Trophoblast cell (in vitro differentiated cells and primary cell): ENCODE results near the gene GBX1.

Experiments
- DNase-seq, 2 donors: peaks; one replicate each; pipeline ENCODE4 v3.0.0-alpha.2; 2016
- H2AFZ ChIP-seq: 2 replicates; pipeline ENCODE4 v1.6.1; 2013; ENCODE audit warnings: low read length, moderate library complexity, mild to moderate bottlenecking; ENCODE audit not compliant: insufficient read depth, poor library complexity
- H2AK5ac ChIP-seq: 2 replicates; pipeline ENCODE4 v1.6.1; 2013; ENCODE audit warnings: mild to moderate bottlenecking, low read length
- H2BK120ac ChIP-seq: 2 replicates; pipeline ENCODE4 v1.6.1; 2013; ENCODE audit warnings: low read length, mild to moderate bottlenecking, moderate library complexity; ENCODE audit not compliant: insufficient read depth, poor library complexity
- H2BK12ac ChIP-seq: 2 replicates; pipeline ENCODE4 v1.6.1; 2013; ENCODE audit warnings: mild to moderate bottlenecking, low read length, moderate library complexity
- H2BK5ac ChIP-seq: 2 replicates; pipeline ENCODE4 v1.6.1; 2013; ENCODE audit warnings: low read length, low read depth, moderate library complexity, mild to moderate bottlenecking; ENCODE audit not compliant: poor library complexity
- H3K14ac ChIP-seq: 2 replicates; pipeline ENCODE4 v1.6.1; 2013; ENCODE audit warnings: mild to moderate bottlenecking, low read length
- H3K18ac ChIP-seq: 2 replicates; pipeline ENCODE4 v1.6.1; 2013; ENCODE audit warnings: mild to moderate bottlenecking, low read length
- H3K23ac ChIP-seq: 2 replicates; pipeline ENCODE4 v1.6.1; 2013; ENCODE audit warnings: low read length
- H3K27ac ChIP-seq: 2 replicates; pipeline ENCODE4 v1.5.1; 2013; ENCODE audit warnings: low read depth, mild to moderate bottlenecking, inconsistent platforms, low read length, moderate library complexity
- H3K27me3 ChIP-seq: 2 replicates; pipeline ENCODE4 v1.6.1; 2013; ENCODE audit warnings: inconsistent platforms, mild to moderate bottlenecking, low read length, moderate library complexity; ENCODE audit not compliant: insufficient read depth
- H3K36me3 ChIP-seq, 2 experiments: 1 replicate in 1 of 2; 2 replicates in 1 of 2; pipeline ENCODE4 v1.6.1; 2013; ENCODE audit warnings: low read length in 2 of 2, mild to moderate bottlenecking in 2 of 2, moderate library complexity in 1 of 2; ENCODE audit not compliant: insufficient read depth in 2 of 2, control insufficient read depth in 1 of 2
- H3K4ac ChIP-seq: 2 replicates; pipeline ENCODE4 v1.6.1; 2013; ENCODE audit warnings: low read depth, mild to moderate bottlenecking, low read length, moderate library complexity
- H3K4me1 ChIP-seq, 2 experiments: 1 replicate in 1 of 2; 2 replicates in 1 of 2; pipeline ENCODE4 v1.6.1; 2013; ENCODE audit warnings: low read length in 2 of 2, mild to moderate bottlenecking in 2 of 2, moderate library complexity in 1 of 2; ENCODE audit not compliant: insufficient read depth in 2 of 2, control insufficient read depth in 1 of 2
- H3K4me2 ChIP-seq: 2 replicates; pipeline ENCODE4 v1.6.1; 2013; ENCODE audit warnings: inconsistent platforms, mild to moderate bottlenecking, low read length, moderate library complexity
- H3K4me3 ChIP-seq: 2 replicates; pipeline ENCODE4 v1.5.1; 2013; ENCODE audit warnings: mild to moderate bottlenecking, low read depth, low read length, inconsistent platforms
- H3K79me1 ChIP-seq: one replicate; pipeline ENCODE4 v1.6.1; 2013; ENCODE audit warnings: low read length
- H3K79me2 ChIP-seq: 2 replicates; pipeline ENCODE4 v1.6.1; 2013; ENCODE audit warnings: low read length, mild to moderate bottlenecking; ENCODE audit not compliant: control insufficient read depth, insufficient read depth, poor library complexity
- H3K9ac ChIP-seq: 2 replicates; pipeline ENCODE4 v1.6.1; 2013; ENCODE audit warnings: mild to moderate bottlenecking, low read length
- H3K9me3 ChIP-seq: 2 replicates; pipeline ENCODE4 v1.6.1; 2013; ENCODE audit warnings: low read depth, mild to moderate bottlenecking, control low read depth, inconsistent platforms, low read length; ENCODE audit not compliant: insufficient read depth
- H4K12ac ChIP-seq: 2 replicates; pipeline ENCODE4 v1.6.1; 2013; ENCODE audit warnings: low read depth, mild to moderate bottlenecking, low read length, moderate library complexity
- H4K8ac ChIP-seq: 2 replicates; pipeline ENCODE4 v1.6.1; 2013; ENCODE audit warnings: low read depth, mild to moderate bottlenecking, low read length, moderate library complexity
- H4K91ac ChIP-seq: one replicate; pipeline ENCODE4 v1.6.1; 2013; ENCODE audit warnings: low read depth, mild to moderate bottlenecking, low read length, moderate library complexity
- WGBS: extraction: QIAGEN DNeasy Blood & Tissue Kit; methylation state at CpG from one replicate; pipeline ENCODE4 v1.1.7; 2013; ENCODE audit warnings: missing lambda C conversion rate; ENCODE audit not compliant: insufficient read length, insufficient coverage; ENCODE audit errors: extremely low coverage; 5-methylcytosine and 5-hydroxymethylcytosine counted together

The GBX1 gene

GRCh38 chr7:151099486-151100211 lies 67.8 kb downstream of the GBX1 start:
- H3K27ac ChIP-seq: no peak overlapping the region
- DNase-seq: no peak
- no peaks in the 10 kb centered on the region for H3K79me1 ChIP-seq
- no peak overlapping the region for H3K18ac ChIP-seq
- no peak overlapping the region for H3K14ac ChIP-seq
- no peak overlapping the region for H3K4me2 ChIP-seq
- no peak overlapping the region for H2AK5ac ChIP-seq
- no peak overlapping the region for H4K12ac ChIP-seq
- peaks cover 7% of the 10 kb centered on the region for H3K79me2 ChIP-seq
- H4K8ac ChIP-seq: no peak overlapping the region
- H3K4me3 ChIP-seq: no peak overlapping the region
- H3K36me3 ChIP-seq: peaks cover 7 to 8% of the 10 kb centered on the region in 2 experiments
- H3K9me3 ChIP-seq: no peaks in the 10 kb centered on the region
- no peak overlapping the region for H3K23ac ChIP-seq
- H3K4ac ChIP-seq: no peak overlapping the region
- H3K27me3 ChIP-seq: no peaks in the 10 kb centered on the region
- no peak overlapping the region for H2BK12ac ChIP-seq
- no peaks in the 10 kb centered on the region for H3K4me1 ChIP-seq
- WGBS: no CpG with 5 or more reads among the region's 20 CpGs
- no peak overlapping the region for H2BK5ac ChIP-seq
- H2BK120ac ChIP-seq: no peak overlapping the region
- H3K9ac ChIP-seq: no peak overlapping the region
- H2AFZ ChIP-seq: no peak overlapping the region
- H4K91ac ChIP-seq: no peak overlapping the region
